Spleen (tissue), 7 donors: Measurements from ENCODE around the gene LMBR1L.
A peak's percentile ranks its signal among the peaks of the same experiment; 100 is the strongest.

Experiments used
- POLR2AphosphoS5 ChIP-seq, 3 donors: sonication (generic); formaldehyde crosslinking; IDR thresholded peaks; one replicate each; pipeline ENCODE4 v1.5.1; 2017; ENCODE audit warnings: antibody characterized with exemption in 3 of 3
- TF ChIP-seq, protein P1 (sequence below), 11 experiments: fragments of 200-600 bp in 7 of 11; fragments of 450-650 bp in 4 of 11; sonication (generic) in 4 of 11; IDR thresholded peaks in 8 of 11; conservative IDR thresholded peaks in 3 of 11; 1 replicate in 7 of 11; 2 replicates in 4 of 11; pipeline versions ENCODE4 v1.4.0 to v1.8.0; 2016 to 2021; ENCODE audit warnings: antibody characterized with exemption in 11 of 11, inconsistent platforms in 4 of 11, mild to moderate bottlenecking in 1 of 11
- donor health status: DM: no; HTN: no; CAD: no; lungs with moderate emphysema.
- donor health status: DM: no; HTN: no; CAD: no.
- donor health status: DM: no; HTN: no; CAD: no.

DNA sequence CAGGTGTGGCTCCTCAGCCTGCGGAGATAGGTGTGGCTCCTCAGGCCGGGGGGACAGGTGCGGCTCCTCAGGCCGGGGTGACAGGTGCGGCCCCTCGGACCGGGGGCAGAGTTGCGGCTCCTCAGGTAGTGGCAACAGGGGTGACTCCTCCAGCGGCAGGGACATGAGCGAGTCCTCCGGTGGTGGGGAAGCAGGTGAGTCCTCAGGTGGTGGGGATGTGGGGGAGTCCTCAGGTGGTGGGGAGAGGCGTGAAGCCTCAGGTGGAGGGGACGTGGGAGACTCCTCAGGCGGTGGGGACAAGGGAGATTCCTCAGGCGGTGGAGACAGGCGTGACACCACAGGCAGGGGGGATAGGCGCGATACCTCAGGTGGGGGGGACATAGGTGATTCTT, 59.3 kb downstream of the LMBR1L start:
- TF ChIP-seq, protein P1, sequence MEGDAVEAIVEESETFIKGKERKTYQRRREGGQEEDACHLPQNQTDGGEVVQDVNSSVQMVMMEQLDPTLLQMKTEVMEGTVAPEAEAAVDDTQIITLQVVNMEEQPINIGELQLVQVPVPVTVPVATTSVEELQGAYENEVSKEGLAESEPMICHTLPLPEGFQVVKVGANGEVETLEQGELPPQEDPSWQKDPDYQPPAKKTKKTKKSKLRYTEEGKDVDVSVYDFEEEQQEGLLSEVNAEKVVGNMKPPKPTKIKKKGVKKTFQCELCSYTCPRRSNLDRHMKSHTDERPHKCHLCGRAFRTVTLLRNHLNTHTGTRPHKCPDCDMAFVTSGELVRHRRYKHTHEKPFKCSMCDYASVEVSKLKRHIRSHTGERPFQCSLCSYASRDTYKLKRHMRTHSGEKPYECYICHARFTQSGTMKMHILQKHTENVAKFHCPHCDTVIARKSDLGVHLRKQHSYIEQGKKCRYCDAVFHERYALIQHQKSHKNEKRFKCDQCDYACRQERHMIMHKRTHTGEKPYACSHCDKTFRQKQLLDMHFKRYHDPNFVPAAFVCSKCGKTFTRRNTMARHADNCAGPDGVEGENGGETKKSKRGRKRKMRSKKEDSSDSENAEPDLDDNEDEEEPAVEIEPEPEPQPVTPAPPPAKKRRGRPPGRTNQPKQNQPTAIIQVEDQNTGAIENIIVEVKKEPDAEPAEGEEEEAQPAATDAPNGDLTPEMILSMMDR (IDR thresholded peaks at IDR 0.05 in 8 of 11, conservative IDR thresholded peaks at IDR 0.05 in 3 of 11), result no peak
- peak in 1 of 3 donors; percentile 49 for TF ChIP-seq POLR2AphosphoS5 (IDR thresholded peaks at IDR 0.05)
